ENCODE data around the gene DMBX1. TPM values are rescaled to one million over a fixed set of nuclear protein-coding genes. Genes with fewer than 3 reads are reported as not detected.
A peak's percentile ranks its signal among the peaks of the same experiment; 100 is the strongest.

Gene DMBX1
- total and polyA plus RNA-seq, 9 of the 15 experiments (the other 6 are each of a cell fraction or from before 2014, with no cell fraction given): 0.25 to 4.3 (median 1.0) TPM

- TF ChIP-seq RBM25 (IDR thresholded peaks at IDR 0.05; ENCODE audit: low read depth, low read length, severe bottlenecking) (peak; percentile 99), SMAD3 (CRISPR knock-in tag; conservative IDR thresholded peaks at IDR 0.05) (no peak), TAF1 (IDR thresholded peaks at IDR 0.05; ENCODE audit: control insufficient read depth, extremely low read depth, insufficient read depth, low read length, severe bottlenecking) (no peak), HNRNPLL (IDR thresholded peaks at IDR 0.05; ENCODE audit: low read depth, low read length, poor library complexity, severe bottlenecking) (no peak), HES1 (IDR thresholded peaks at IDR 0.05; ENCODE audit: low read depth) (no peak), IFI16 (CRISPR knock-in tag; IDR thresholded peaks at IDR 0.05) (no peak), ZNF778 (CRISPR knock-in tag; IDR thresholded peaks at IDR 0.05) (no peak), ARHGAP35 (IDR thresholded peaks at IDR 0.05; ENCODE audit: partially characterized antibody) (no peak), ZNF354B (CRISPR knock-in tag; IDR thresholded peaks at IDR 0.05) (no peak), RAD21 (CRISPR knock-in tag; conservative IDR thresholded peaks at IDR 0.05 in 1 of 2, IDR thresholded peaks at IDR 0.05 in 1 of 2) (no peak), NR2F6 (CRISPR knock-in tag; IDR thresholded peaks at IDR 0.05) (no peak), ZNF780A (CRISPR knock-in tag; IDR thresholded peaks at IDR 0.05) (no peak), SMAD4 (CRISPR knock-in tag; conservative IDR thresholded peaks at IDR 0.05) (no peak), ESRRA (IDR thresholded peaks at IDR 0.05; ENCODE audit: borderline replicate concordance, low read depth) (no peak), FOXA1 (IDR thresholded peaks at IDR 0.05; ENCODE audit: borderline replicate concordance) (no peak), ZBTB7A (IDR thresholded peaks at IDR 0.05; ENCODE audit: borderline replicate concordance, control insufficient read depth, low read depth, low read length) (0 out of 2 replicates have a peak, but pooled peaks have one; percentile 8), FOXM1 (IDR thresholded peaks at IDR 0.05; ENCODE audit: low read depth) (no peak), FOXM1 (CRISPR knock-in tag; IDR thresholded peaks at IDR 0.05; ENCODE audit: low read depth) (no peak), CBFB (CRISPR knock-in tag; IDR thresholded peaks at IDR 0.05) (no peak), PTTG1 (tag; IDR thresholded peaks at IDR 0.05; ENCODE audit: low read depth) (no peak), MAZ (CRISPR knock-in tag; conservative IDR thresholded peaks at IDR 0.05 in 1 of 2, IDR thresholded peaks at IDR 0.05 in 1 of 2) (peak in 1 of 2 experiments; percentile 44; a peak in 2 of 4 replicates), YY1 (IDR thresholded peaks at IDR 0.05; ENCODE audit: borderline replicate concordance in 1 of 3, control insufficient read depth in 1 of 3, extremely low read depth in 1 of 3, insufficient read depth in 3 of 3, insufficient read length in 1 of 3, insufficient replicate concordance in 2 of 3, low read depth in 1 of 3, low read length in 2 of 3) (no peak), SRSF1 (IDR thresholded peaks at IDR 0.05; ENCODE audit: low read depth, low read length) (no peak), ZNF124 (CRISPR knock-in tag; IDR thresholded peaks at IDR 0.05) (no peak), ZNF644 (tag; IDR thresholded peaks at IDR 0.05; ENCODE audit: low read depth) (no peak), ZBED1 (IDR thresholded peaks at IDR 0.05) (no peak)
- TF ChIP-seq, protein P1, sequence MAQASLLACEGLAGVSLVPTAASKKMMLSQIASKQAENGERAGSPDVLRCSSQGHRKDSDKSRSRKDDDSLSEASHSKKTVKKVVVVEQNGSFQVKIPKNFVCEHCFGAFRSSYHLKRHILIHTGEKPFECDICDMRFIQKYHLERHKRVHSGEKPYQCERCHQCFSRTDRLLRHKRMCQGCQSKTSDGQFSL (CRISPR knock-in tag; IDR thresholded peaks at IDR 0.05): no peak
- TF ChIP-seq, protein P1 (tag; IDR thresholded peaks at IDR 0.05): no peak
These were observed at the start of gene DMBX1 (continued) for GRCh38 chr1:46489638-46490405.
